Mesenchymal stem cell (in vitro differentiated cells and primary cell): Measurements from ENCODE around the gene KCNAB2.

Experiments
- DNase-seq: peaks from one replicate; pipeline ENCODE4 v3.0.0-alpha.2; 2013
- H2AFZ ChIP-seq: one replicate; pipeline ENCODE4 v1.6.1; 2013; ENCODE audit warnings: low read depth, mild to moderate bottlenecking, control low read depth, inconsistent platforms, low read length, moderate library complexity
- H2AK5ac ChIP-seq: 2 replicates; pipeline ENCODE4 v1.6.1; 2013; ENCODE audit warnings: low read length, moderate library complexity, mild to moderate bottlenecking, inconsistent platforms; ENCODE audit not compliant: severe bottlenecking
- H2BK120ac ChIP-seq: one replicate; pipeline ENCODE4 v1.6.1; 2013; ENCODE audit warnings: low read depth, mild to moderate bottlenecking, inconsistent platforms, low read length, moderate library complexity
- H2BK12ac ChIP-seq, 2 experiments: one replicate each; pipeline ENCODE4 v1.6.1; 2013; ENCODE audit warnings: inconsistent platforms in 2 of 2, low read length in 2 of 2, mild to moderate bottlenecking in 2 of 2, moderate library complexity in 2 of 2, control low read depth in 1 of 2
- H2BK15ac ChIP-seq: one replicate; pipeline ENCODE4 v1.6.1; 2013; ENCODE audit warnings: mild to moderate bottlenecking, low read depth, inconsistent platforms; ENCODE audit not compliant: poor library complexity, severe bottlenecking
- H2BK5ac ChIP-seq: 2 replicates; pipeline ENCODE4 v1.6.1; 2013; ENCODE audit warnings: low read depth, mild to moderate bottlenecking, low read length, control low read depth, inconsistent platforms; ENCODE audit not compliant: poor library complexity, severe bottlenecking
- H3K14ac ChIP-seq, 2 experiments: one replicate each; pipeline ENCODE4 v1.6.1; 2013; ENCODE audit warnings: inconsistent platforms in 2 of 2, low read length in 2 of 2, control low read depth in 1 of 2, mild to moderate bottlenecking in 1 of 2, moderate library complexity in 1 of 2
- H3K18ac ChIP-seq, 2 experiments: one replicate each; pipeline ENCODE4 v1.6.1; 2013; ENCODE audit warnings: inconsistent platforms in 2 of 2, low read length in 2 of 2, control low read depth in 1 of 2, low read depth in 1 of 2, mild to moderate bottlenecking in 1 of 2
- H3K23ac ChIP-seq, 2 experiments: one replicate each; pipeline ENCODE4 v1.6.1; 2013; ENCODE audit warnings: inconsistent platforms in 2 of 2, low read length in 2 of 2, mild to moderate bottlenecking in 2 of 2, moderate library complexity in 2 of 2, control low read depth in 1 of 2
- H3K27ac ChIP-seq: 2 replicates; pipeline ENCODE4 v1.5.1; 2013; ENCODE audit warnings: mild to moderate bottlenecking, moderate library complexity, low read length, control low read depth, inconsistent platforms; ENCODE audit not compliant: poor library complexity, severe bottlenecking
- H3K27me3 ChIP-seq, 2 experiments: 2 replicates each; pipeline versions ENCODE4 v1.6.1 to v1.7.0; 2013; ENCODE audit warnings: low read length in 2 of 2, mild to moderate bottlenecking in 2 of 2, moderate library complexity in 2 of 2, control low read depth in 1 of 2, inconsistent platforms in 1 of 2; ENCODE audit not compliant: control insufficient read depth in 1 of 2, insufficient read depth in 1 of 2
- H3K36me3 ChIP-seq, 2 experiments: 2 replicates each; pipeline versions ENCODE4 v1.6.1 to v1.7.0; 2013; ENCODE audit warnings: low read length in 2 of 2, control low read depth in 1 of 2, inconsistent platforms in 1 of 2, low read depth in 1 of 2, mild to moderate bottlenecking in 1 of 2; ENCODE audit not compliant: insufficient read depth in 2 of 2, control insufficient read depth in 1 of 2
- H3K4ac ChIP-seq, 2 experiments: one replicate each; pipeline ENCODE4 v1.6.1; 2013; ENCODE audit warnings: inconsistent platforms in 2 of 2, low read length in 2 of 2, mild to moderate bottlenecking in 2 of 2, moderate library complexity in 2 of 2, control low read depth in 1 of 2, low read depth in 1 of 2
- H3K4me1 ChIP-seq: 2 replicates; pipeline ENCODE4 v1.6.1; 2013; ENCODE audit warnings: low read depth, low read length, control low read depth; ENCODE audit not compliant: control insufficient read depth, insufficient read depth
- H3K4me2 ChIP-seq: 2 replicates; pipeline ENCODE4 v1.6.1; 2013; ENCODE audit warnings: low read length, mild to moderate bottlenecking, inconsistent platforms; ENCODE audit not compliant: poor library complexity, severe bottlenecking
- H3K4me3 ChIP-seq, 2 experiments: 2 replicates each; pipeline versions ENCODE4 v1.5.1 to v1.7.0; 2013; ENCODE audit warnings: low read length in 2 of 2, mild to moderate bottlenecking in 2 of 2, control low read depth in 1 of 2, low read depth in 1 of 2; ENCODE audit not compliant: insufficient read depth in 1 of 2
- H3K79me1 ChIP-seq: replicated peaks from 2 replicates; pipeline ENCODE4 v1.6.1; 2013; ENCODE audit warnings: mild to moderate bottlenecking, control low read depth, low read length, inconsistent platforms; ENCODE audit not compliant: poor library complexity, severe bottlenecking
- H3K9ac ChIP-seq: 2 replicates; pipeline ENCODE4 v1.7.0; 2013; ENCODE audit warnings: mild to moderate bottlenecking, low read length, moderate library complexity
- H3K9me3 ChIP-seq: 2 replicates; pipeline ENCODE4 v1.7.0; 2013; ENCODE audit warnings: mild to moderate bottlenecking, low read length; ENCODE audit not compliant: control insufficient read depth
- H4K8ac ChIP-seq: one replicate; pipeline ENCODE4 v1.6.1; 2013; ENCODE audit warnings: inconsistent platforms, mild to moderate bottlenecking, low read length, moderate library complexity
- H4K91ac ChIP-seq: one replicate; pipeline ENCODE4 v1.6.1; 2013; ENCODE audit warnings: mild to moderate bottlenecking, low read length, inconsistent platforms
- WGBS: methylation state at CpG from one replicate; pipeline ENCODE4 v1.1.7; 2013; ENCODE audit warnings: mixed read lengths; 5-methylcytosine and 5-hydroxymethylcytosine counted together

KCNAB2 gene

GRCh38 chr1:6117624-6118023 lies 71.9 kb downstream of the KCNAB2 start:
- Histone ChIP-seq H2AFZ (no peak overlapping the region), H3K4ac (no peak overlapping the region), H2AK5ac (no peak overlapping the region), H2BK120ac (no peak overlapping the region), H3K4me3 (no peak overlapping the region), H3K9ac (no peak overlapping the region), H2BK5ac (no peak overlapping the region), H3K4me1 (no peaks in the 10 kb centered on the region), H3K27ac (no peak overlapping the region), H3K23ac (no peak overlapping the region), H3K79me1 (no peaks in the 10 kb centered on the region), H4K8ac (no peak overlapping the region), H2BK12ac (no peak overlapping the region), H2BK15ac (no peak overlapping the region), H3K36me3 (no peaks in the 10 kb centered on the region), H4K91ac (no peak overlapping the region), H3K18ac (no peak overlapping the region), H3K14ac (no peak overlapping the region), H3K9me3 (no peaks in the 10 kb centered on the region), H3K27me3 (peaks cover 0 to 6% of the 10 kb centered on the region in 2 experiments), H3K4me2 (no peak overlapping the region)
- DNase-seq: no peak

- Histone ChIP-seq H3K4ac (no peak overlapping the region), H2BK120ac (no peak overlapping the region), H2AK5ac (no peak overlapping the region), H2BK5ac (no peak overlapping the region), H3K9ac (no peak overlapping the region), H3K9me3 (no peaks in the 10 kb centered on the region), H3K23ac (no peak overlapping the region), H4K91ac (no peak overlapping the region), H2BK15ac (no peak overlapping the region), H3K27me3 (no peaks in the 10 kb centered on the region), H4K8ac (no peak overlapping the region), H3K4me3 (no peak overlapping the region), H2BK12ac (no peak overlapping the region), H3K14ac (no peak overlapping the region), H2AFZ (no peak overlapping the region), H3K36me3 (no peaks in the 10 kb centered on the region), H3K18ac (no peak overlapping the region), H3K4me1 (no peaks in the 10 kb centered on the region), H3K79me1 (no peaks in the 10 kb centered on the region), H3K27ac (no peak overlapping the region), H3K4me2 (no peak overlapping the region)
- no peak for DNase-seq
- WGBS: 100% methylated on average over 1 of the region's 3 CpGs
Observed at GRCh38 chr1:6118415-6118814, 72.7 kb downstream of the KCNAB2 start.

GRCh38 chr1:6121021-6121421 lies 75.3 kb downstream of the KCNAB2 start:
- Histone ChIP-seq H3K4me1 (no peaks in the 10 kb centered on the region), H3K23ac (no peak overlapping the region), H3K9ac (no peak overlapping the region), H4K8ac (no peak overlapping the region), H3K36me3 (no peaks in the 10 kb centered on the region), H2BK12ac (no peak overlapping the region), H2BK120ac (no peak overlapping the region), H2AFZ (no peak overlapping the region), H3K27me3 (peaks cover 0 to 5% of the 10 kb centered on the region in 2 experiments), H3K9me3 (no peaks in the 10 kb centered on the region), H3K14ac (no peak overlapping the region), H2AK5ac (no peak overlapping the region), H2BK5ac (no peak overlapping the region), H2BK15ac (no peak overlapping the region), H3K4ac (no peak overlapping the region), H3K4me2 (no peak overlapping the region), H3K18ac (no peak overlapping the region), H3K79me1 (no peaks in the 10 kb centered on the region), H3K4me3 (no peak overlapping the region), H3K27ac (no peak overlapping the region), H4K91ac (no peak overlapping the region)
- no peak for DNase-seq
- 89% methylated on average over 18 of the region's 18 CpGs for WGBS

- H4K8ac ChIP-seq: no peak overlapping the region
- no peak overlapping the region for H2AK5ac ChIP-seq
- no peaks in the 10 kb centered on the region for H3K79me1 ChIP-seq
- no peaks in the 10 kb centered on the region for H3K4me1 ChIP-seq
- H3K36me3 ChIP-seq: no peaks in the 10 kb centered on the region
- no peak overlapping the region for H3K14ac ChIP-seq
- no peak overlapping the region for H3K9ac ChIP-seq
- H2BK15ac ChIP-seq: no peak overlapping the region
- no peak for DNase-seq
- no peak overlapping the region for H3K4ac ChIP-seq
- no peak overlapping the region for H3K4me3 ChIP-seq
- H2BK5ac ChIP-seq: no peak overlapping the region
- 92% methylated on average over 17 of the region's 17 CpGs for WGBS
- no peak overlapping the region for H3K23ac ChIP-seq
- H3K4me2 ChIP-seq: no peak overlapping the region
- H3K9me3 ChIP-seq: no peaks in the 10 kb centered on the region
- peaks cover 0 to 10% of the 10 kb centered on the region in 2 experiments for H3K27me3 ChIP-seq
- H2BK12ac ChIP-seq: no peak overlapping the region
- no peak overlapping the region for H2BK120ac ChIP-seq
- no peak overlapping the region for H4K91ac ChIP-seq
- H3K27ac ChIP-seq: no peak overlapping the region
- H3K18ac ChIP-seq: no peak overlapping the region
- no peak overlapping the region for H2AFZ ChIP-seq
Observed at GRCh38 chr1:6121651-6122370, 76.1 kb downstream of the KCNAB2 start.
